H1 (cell line): ENCODE data around the gene SPOCK1. TPM values are rescaled to one million over a fixed set of nuclear protein-coding genes. Genes with fewer than 3 reads are reported as not detected.

Experiments used
- BRCA1 ChIP-seq: IDR thresholded peaks from 2 replicates; pipeline ENCODE4 v1.6.1; 2012; ENCODE audit warnings: low read depth, low read length, improper control_type of control experiment
- KDM4A ChIP-seq: IDR thresholded peaks from one replicate; pipeline ENCODE4 v1.7.1; 2012; ENCODE audit warnings: low read depth, mild to moderate bottlenecking, moderate library complexity, low read length, inconsistent platforms; ENCODE audit not compliant: severe bottlenecking
- SIN3A ChIP-seq, 2 experiments: IDR thresholded peaks in 1 of 2; conservative IDR thresholded peaks in 1 of 2; 2 replicates each; pipeline ENCODE4 v1.6.1; 2011 to 2012; ENCODE audit warnings: low read length in 2 of 2, improper control_type of control experiment in 1 of 2, low read depth in 1 of 2, mild to moderate bottlenecking in 1 of 2
- polyA plus RNA-seq, 7 experiments: library from polyadenylated mRNA; depleted of rRNA in 3 of 7; stranded (reverse) in 5 of 7; unstranded in 2 of 7; fragments of >200 nt in 5 of 7; fragments of 200-250 nt in 2 of 7; gene quantifications; 1 replicate in 5 of 7; 2 replicates in 1 of 7; 4 replicates in 1 of 7; pipeline versions ENCODE4 v1.2.1 to v1.2.3, GENCODE V29; 2011 to 2013; ENCODE audit warnings: missing spikeins in 2 of 7, mixed read lengths in 2 of 7
- total RNA-seq: library from RNA; stranded (reverse); fragmentation: NEBNext Ultra II Directional; extraction: Animal tissue kit (Norgen Biotek cat#: 25700); gene quantifications from 2 replicates; pipeline ENCODE4 v1.2.1, GENCODE V29; 2021

SPOCK1 gene
- total and polyA plus RNA-seq, 2 of the 8 experiments (the other 6 are each of a cell fraction or from before 2014, with no cell fraction given), result 6.9 to 18.1 TPM

DNA sequence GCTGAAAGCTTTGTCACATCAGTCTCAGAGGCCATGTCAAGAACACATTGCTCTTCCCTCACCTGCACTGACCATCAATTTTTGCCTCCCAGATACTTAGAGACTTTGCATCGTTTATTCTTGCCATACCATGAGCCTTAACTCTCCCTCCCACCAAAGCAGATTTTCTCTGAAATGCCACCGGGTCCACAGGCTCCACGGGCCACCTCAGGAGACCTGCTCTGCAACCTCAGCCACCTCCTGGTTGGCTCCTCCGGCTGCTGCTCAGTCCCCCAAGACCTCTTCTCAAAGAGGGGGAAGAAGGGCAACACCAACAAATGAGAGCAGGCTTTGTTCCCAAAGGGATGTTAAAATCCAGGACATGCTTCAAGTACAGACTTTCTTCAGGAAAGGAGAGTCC is 400.5 kb downstream of the SPOCK1 start (continued):
- TF ChIP-seq SIN3A (conservative IDR thresholded peaks at IDR 0.05 in 1 of 2, IDR thresholded peaks at IDR 0.05 in 1 of 2; ENCODE audit: low read depth in 1 of 2, low read length in 2 of 2), result no peak
- no peak for TF ChIP-seq BRCA1
- no peak for TF ChIP-seq KDM4A
